ENCODE data around the gene CAP2.

CAP2 gene

DNA sequence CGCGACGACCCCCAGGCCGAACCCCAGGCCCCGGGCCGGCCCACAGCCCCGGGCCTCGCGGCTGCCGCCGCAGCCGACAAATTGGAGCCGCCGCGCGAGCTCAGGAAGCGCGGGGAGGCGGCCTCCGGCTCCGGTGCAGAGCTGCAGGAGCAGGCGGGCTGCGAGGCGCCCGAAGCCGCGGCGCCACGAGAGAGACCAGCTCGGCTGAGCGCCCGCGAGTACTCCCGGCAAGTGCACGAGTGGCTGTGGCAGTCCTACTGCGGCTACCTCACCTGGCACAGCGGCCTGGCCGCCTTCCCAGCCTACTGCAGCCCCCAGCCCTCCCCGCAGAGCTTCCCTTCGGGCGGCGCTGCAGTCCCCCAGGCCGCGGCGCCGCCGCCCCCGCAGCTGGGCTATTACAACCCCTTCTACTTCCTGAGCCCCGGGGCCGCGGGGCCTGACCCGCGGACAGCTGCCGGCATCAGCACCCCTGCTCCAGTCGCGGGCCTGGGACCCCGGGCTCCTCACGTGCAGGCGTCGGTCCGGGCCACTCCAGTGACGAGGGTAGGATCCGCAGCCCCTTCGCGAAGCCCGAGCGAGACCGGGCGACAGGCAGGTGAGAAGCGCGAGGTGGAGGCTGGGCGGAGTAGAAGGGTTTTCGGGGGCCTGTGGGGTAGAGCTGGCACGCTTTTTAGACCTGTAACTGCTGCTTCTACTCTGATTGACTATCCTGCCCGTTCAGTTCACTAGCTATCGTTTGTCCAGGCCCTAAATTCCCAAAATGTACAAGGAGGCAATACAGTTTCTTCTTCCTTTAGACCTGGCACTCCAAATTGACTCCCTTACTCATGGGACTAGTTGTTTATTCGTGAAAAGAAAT lies 207.4 kb downstream of the CAP2 start:
- Histone ChIP-seq H3K27me3 (ENCODE audit: control insufficient read depth in 5 of 5, insufficient read depth in 4 of 5, low read length in 5 of 5) (no peaks in the 10 kb centered on the region), H3K36me3 (ENCODE audit: control insufficient read depth in 5 of 5, insufficient read depth in 5 of 5, low read length in 5 of 5) (peaks cover 4 to 18% (median 13%) of the 10 kb centered on the region in 5 donors), H3K9me3 (ENCODE audit: control insufficient read depth in 5 of 5, low read length in 5 of 5) (no peaks in the 10 kb centered on the region), H3K27ac (ENCODE audit: low read depth, low read length) (peak overlapping the region; percentile 77), H3K4me3 (ENCODE audit: low read depth in 1 of 5, low read length in 5 of 5) (peak overlapping the region; percentile 74 to 92 (median 88)), H3K9ac (ENCODE audit: low read length in 5 of 5) (peak overlapping the region; percentile 73 to 93 (median 87)), H3K4me1 (ENCODE audit: control insufficient read depth in 5 of 5, insufficient read depth in 5 of 5, low read length in 5 of 5) (peaks cover 0 to 25% (median 20%) of the 10 kb centered on the region in 5 donors)

GRCh38 chr6:17601386-17601703 lies 207.9 kb downstream of the CAP2 start:
- peak overlapping the region; percentile 73 to 93 (median 87) for H3K9ac ChIP-seq (ENCODE audit: low read length in 5 of 5)
- H3K27ac ChIP-seq (ENCODE audit: low read depth, low read length) = peak overlapping the region; percentile 77
- no peaks in the 10 kb centered on the region for H3K9me3 ChIP-seq (ENCODE audit: control insufficient read depth in 5 of 5, low read length in 5 of 5)
- H3K4me3 ChIP-seq (ENCODE audit: low read depth in 1 of 5, low read length in 5 of 5) = peak overlapping the region; percentile 74 to 92 (median 88)
- H3K36me3 ChIP-seq (ENCODE audit: control insufficient read depth in 5 of 5, insufficient read depth in 5 of 5, low read length in 5 of 5) = peaks cover 4 to 20% (median 15%) of the 10 kb centered on the region in 5 donors
- peaks cover 0 to 25% (median 20%) of the 10 kb centered on the region in 5 donors for H3K4me1 ChIP-seq (ENCODE audit: control insufficient read depth in 5 of 5, insufficient read depth in 5 of 5, low read length in 5 of 5)
- H3K27me3 ChIP-seq (ENCODE audit: control insufficient read depth in 5 of 5, insufficient read depth in 4 of 5, low read length in 5 of 5) = no peaks in the 10 kb centered on the region

DNA sequence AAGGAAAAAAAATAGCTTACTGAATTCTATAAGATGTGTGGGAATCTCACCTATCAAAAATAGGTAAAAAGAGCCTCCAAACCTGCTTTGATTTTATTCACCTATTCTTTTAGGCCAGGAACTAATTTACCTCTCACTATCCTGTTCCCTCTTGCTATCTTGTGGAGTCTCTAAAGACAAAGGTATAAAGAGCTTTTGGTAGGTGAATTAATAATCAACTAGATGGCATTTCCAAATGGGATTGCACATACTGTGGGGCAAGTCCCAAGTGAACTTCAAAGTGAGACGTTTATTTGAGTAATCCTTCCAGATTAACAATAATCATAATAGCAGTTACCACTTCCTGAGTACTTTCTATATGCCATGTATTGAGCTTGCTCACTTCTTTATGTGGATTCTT lies 209.5 kb downstream of the CAP2 start:
- Histone ChIP-seq H3K36me3 (ENCODE audit: control insufficient read depth in 5 of 5, insufficient read depth in 5 of 5, low read length in 5 of 5) (peaks cover 13 to 30% (median 24%) of the 10 kb centered on the region in 5 donors), H3K4me3 (ENCODE audit: low read depth in 1 of 5, low read length in 5 of 5) (no peak overlapping the region), H3K9me3 (ENCODE audit: control insufficient read depth in 5 of 5, low read length in 5 of 5) (no peaks in the 10 kb centered on the region), H3K27me3 (ENCODE audit: control insufficient read depth in 5 of 5, insufficient read depth in 4 of 5, low read length in 5 of 5) (no peaks in the 10 kb centered on the region), H3K9ac (ENCODE audit: low read length in 5 of 5) (peak overlapping the region in 1 of 5 donors; percentile 30), H3K27ac (ENCODE audit: low read depth, low read length) (no peak overlapping the region), H3K4me1 (ENCODE audit: control insufficient read depth in 5 of 5, insufficient read depth in 5 of 5, low read length in 5 of 5) (peaks cover 0 to 25% (median 20%) of the 10 kb centered on the region in 5 donors)

DNA sequence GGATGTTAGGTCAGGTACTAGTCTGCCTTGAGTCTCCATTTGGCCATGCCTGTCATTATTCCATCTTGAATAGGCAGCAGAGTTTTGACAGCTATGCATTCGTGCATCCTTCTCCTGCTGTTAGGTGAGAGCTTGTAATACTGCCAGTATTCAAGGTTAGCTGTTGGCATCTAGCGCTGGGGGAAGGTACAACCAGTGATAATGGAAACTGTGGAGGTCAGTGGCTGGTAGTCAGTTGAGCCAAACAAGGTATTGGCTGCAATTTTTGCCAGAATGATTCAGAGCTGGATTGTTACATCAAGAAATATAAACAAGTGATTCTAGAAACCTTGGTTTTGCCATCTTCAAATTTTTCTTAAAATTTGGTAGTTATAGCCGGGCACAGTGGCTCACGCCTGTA lies 213.2 kb downstream of the CAP2 start:
- H3K27ac ChIP-seq (ENCODE audit: low read depth, low read length) = no peak overlapping the region
- H3K4me1 ChIP-seq (ENCODE audit: control insufficient read depth in 5 of 5, insufficient read depth in 5 of 5, low read length in 5 of 5) = peaks cover 0 to 7% (median 5%) of the 10 kb centered on the region in 5 donors
- no peaks in the 10 kb centered on the region for H3K9me3 ChIP-seq (ENCODE audit: control insufficient read depth in 5 of 5, low read length in 5 of 5)
- peaks cover 21 to 39% (median 32%) of the 10 kb centered on the region in 5 donors for H3K36me3 ChIP-seq (ENCODE audit: control insufficient read depth in 5 of 5, insufficient read depth in 5 of 5, low read length in 5 of 5)
- H3K27me3 ChIP-seq (ENCODE audit: control insufficient read depth in 5 of 5, insufficient read depth in 4 of 5, low read length in 5 of 5) = no peaks in the 10 kb centered on the region
- H3K9ac ChIP-seq (ENCODE audit: low read length in 5 of 5) = no peak overlapping the region
- no peak overlapping the region for H3K4me3 ChIP-seq (ENCODE audit: low read depth in 1 of 5, low read length in 5 of 5)
